NCI-H187 (cell line): ENCODE data around the gene DHX29.
"Not testable (repeated sequence)": the region's sequence is repeated elsewhere in the genome, so short reads cannot be mapped to it uniquely, and the experiment has no call there.

ENCODE experiments used
- DNase-seq, 2 experiments: peaks; one replicate each; lab custom pipeline; 2025; lab: John Stamatoyannopoulos, UW

The DHX29 gene

DNA sequence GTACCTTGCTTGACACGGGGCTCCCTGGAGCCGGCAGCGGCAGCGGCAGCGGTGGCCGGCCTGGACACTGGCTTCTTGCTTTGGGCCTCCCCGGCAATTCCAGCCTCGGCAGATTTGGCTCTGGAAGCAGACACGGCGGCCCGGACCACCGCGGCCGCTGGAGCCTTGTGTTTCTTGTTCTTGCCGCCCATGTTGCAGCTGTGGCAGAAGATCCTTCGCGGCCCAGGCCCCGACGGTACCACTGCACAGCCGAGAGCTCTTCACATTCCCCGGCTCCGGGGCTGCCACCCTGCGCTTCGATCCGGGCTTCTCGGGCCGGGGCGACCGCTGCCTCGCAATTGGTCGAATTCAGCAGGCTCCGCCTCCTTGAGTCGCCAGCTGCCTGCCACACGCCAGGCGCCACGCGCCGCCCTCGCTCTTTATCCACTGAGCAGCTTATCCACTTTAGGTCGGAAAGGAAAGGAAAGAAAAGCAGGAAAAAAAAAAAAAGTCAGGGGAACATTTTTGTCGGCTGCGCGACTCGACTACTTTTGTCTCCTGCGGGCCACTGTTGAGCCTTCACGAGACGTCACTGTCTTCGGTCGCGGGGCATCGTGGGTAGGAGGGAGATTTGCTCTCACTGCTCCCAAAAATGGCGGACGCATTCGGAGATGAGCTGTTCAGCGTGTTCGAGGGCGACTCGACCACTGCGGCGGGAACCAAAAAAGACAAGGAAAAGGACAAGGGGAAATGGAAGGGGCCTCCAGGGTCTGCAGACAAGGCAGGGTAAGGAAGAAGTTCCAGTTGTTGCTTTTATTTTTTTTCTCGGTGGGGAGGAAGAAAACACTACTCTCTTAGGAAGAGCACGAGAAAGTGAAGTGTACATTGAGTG, at the start of gene DHX29, which contains the start of gene MTREX:
Gene DHX29 (minus strand): TSS at position 312 of the 871 bp plus-strand sequence. CDS start 121 bp downstream, at position 191.
Gene MTREX (plus strand): TSS at position 607 of the 871 bp plus-strand sequence. CDS start 25 bp downstream, at position 632.
- DNase-seq = peak; percentile 88 to 91

GRCh38 chr5:55356896-55357295, 49.4 kb upstream of the DHX29 start:
- DNase-seq = no peak

- no peak for DNase-seq
Observed at GRCh38 chr5:55350754-55351153, 43.3 kb upstream of the DHX29 start.

GRCh38 chr5:55347786-55348185, 40.3 kb upstream of the DHX29 start:
- DNase-seq = no peak

GRCh38 chr5:55345327-55345726, 37.8 kb upstream of the DHX29 start:
- no peak for DNase-seq

GRCh38 chr5:55344392-55344992, 37.0 kb upstream of the DHX29 start:
- DNase-seq = no peak

DNA sequence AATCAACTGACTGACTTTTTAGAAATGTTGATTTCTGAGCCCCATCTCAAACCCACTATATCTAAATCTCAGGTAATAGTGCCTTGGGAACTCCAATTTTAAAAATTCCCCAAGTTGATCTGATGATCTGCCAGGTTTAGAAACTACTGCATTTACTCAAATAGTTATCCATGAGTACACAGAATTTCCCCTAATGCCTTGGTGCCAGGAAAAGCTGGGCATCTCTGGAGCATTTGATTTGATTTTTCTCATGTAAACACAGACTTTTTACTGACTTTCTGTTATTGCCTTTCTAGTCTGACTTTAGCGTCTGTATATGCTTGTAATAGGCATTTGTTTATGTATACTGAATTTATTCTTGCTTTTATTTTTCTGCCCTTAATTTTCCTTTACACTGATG, 36.1 kb upstream of the DHX29 start:
- no peak for DNase-seq

DNA sequence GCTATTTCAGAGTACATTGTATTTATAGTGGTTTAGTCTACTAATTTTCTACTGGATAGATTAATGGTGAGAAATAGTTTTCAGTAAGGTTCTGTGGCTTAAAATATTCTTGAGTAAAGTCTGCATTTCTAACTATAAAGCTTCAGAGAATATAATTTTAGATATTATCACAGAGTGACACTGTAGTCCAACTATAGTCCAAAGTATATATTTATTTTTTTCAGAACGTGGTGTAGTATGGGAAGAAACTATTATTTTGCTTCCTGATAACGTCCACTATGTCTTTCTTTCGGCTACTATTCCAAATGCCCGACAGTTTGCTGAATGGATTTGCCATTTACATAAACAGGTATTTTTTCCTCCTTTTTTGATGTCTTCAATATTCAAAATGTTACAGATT, 35.6 kb upstream of the DHX29 start:
- DNase-seq = no peak

GRCh38 chr5:55338810-55339243, 31.3 kb upstream of the DHX29 start:
- no peak for DNase-seq

- no peak for DNase-seq
Observed at GRCh38 chr5:55338092-55338613, 30.7 kb upstream of the DHX29 start.

DNA sequence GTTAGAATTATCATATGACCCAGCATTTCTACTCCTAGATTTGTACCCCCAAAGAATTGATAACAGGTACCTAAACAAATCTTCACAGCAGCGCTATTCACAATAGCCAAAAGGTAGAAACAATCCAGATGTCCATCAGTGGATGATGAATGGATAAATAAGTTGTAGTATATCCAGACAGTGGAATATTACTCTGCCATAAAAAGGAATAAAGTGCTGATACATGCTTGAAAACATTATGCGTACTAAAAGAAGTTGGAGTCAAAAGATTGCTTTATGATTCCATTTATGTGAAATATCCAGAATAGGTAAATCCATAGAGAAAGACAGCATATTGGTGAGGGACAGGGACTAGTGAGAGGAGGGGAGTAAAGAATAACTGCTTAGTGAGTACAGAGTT, 26.3 kb upstream of the DHX29 start:
- DNase-seq = no peak

DNA sequence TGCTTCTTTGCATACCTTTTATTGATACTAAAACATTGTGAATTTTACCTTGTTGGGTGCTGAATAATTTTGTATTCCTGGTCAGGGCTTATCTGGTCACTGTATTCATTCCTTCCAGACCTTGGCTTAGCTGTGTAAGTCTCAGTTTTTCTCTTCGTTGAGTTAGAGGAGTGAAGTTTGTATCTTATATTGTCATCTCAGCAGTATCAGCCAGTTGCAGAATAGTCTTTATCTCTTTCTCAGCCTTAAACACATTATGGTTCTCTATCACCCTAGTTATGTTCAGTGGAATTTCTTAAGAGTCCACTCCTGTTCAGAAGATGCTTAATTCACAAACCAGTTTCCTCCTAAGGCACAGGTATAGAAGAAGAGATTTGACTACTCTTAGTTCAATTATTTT, 25.5 kb upstream of the DHX29 start:
- no peak for DNase-seq

DNA sequence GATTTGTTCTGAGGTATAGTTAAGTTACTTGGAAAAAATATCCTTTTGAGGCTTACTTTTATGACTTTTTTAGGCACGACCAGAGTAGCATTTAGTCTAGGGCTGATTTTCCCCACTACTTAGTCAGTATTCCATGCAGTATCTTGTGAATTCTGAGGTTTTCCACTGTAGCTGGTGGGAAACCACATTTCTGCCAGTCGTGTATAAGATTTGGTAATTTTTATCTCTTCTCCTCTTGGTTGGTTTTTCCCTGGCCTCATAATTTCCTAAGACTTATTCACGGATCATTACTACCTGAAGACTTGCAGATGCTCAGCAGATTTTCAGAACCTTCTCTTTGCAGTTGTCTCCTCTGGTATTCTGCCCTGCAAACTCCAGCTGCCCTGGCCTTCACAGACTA, 23.8 kb upstream of the DHX29 start:
- no peak for DNase-seq

DNA sequence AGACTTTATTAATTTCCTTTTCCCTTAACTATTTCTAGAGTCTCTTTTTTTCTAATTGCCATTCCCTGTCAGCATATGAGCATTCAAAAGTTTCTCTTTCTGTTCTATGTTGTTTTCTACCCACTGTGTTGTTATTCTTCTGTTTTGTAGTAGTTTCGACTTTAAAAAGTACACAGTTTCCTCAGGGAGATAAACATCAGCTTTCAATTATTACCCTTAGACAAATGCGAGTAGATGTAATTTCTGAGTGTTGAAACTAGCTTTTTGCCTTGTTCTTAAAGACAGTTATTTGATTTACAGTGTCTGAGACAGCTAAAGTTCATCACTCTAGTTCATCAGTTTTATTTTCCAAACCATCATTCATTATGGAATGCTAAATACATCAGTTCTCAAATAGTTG, 19.8 kb upstream of the DHX29 start:
- no peak for DNase-seq

DNA sequence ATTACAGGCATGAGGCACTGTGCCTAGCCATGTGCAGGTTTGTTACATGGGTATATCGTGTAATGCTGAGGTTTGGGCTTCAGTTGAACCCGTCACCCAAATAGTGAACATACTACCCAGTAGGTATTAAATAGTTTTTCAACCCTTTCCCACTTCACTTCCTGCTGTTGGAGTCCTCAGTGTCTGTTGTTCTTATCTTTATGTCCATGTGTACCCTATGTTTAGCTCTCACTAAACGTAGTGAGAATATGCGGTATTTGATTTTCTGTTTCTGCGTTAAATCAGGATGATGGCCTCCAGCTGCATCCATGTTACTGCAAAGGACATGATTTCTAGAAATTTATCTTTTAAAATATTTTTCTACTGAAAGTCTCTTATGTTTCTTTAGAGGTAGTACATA, 18.1 kb upstream of the DHX29 start:
- no peak for DNase-seq

DNA sequence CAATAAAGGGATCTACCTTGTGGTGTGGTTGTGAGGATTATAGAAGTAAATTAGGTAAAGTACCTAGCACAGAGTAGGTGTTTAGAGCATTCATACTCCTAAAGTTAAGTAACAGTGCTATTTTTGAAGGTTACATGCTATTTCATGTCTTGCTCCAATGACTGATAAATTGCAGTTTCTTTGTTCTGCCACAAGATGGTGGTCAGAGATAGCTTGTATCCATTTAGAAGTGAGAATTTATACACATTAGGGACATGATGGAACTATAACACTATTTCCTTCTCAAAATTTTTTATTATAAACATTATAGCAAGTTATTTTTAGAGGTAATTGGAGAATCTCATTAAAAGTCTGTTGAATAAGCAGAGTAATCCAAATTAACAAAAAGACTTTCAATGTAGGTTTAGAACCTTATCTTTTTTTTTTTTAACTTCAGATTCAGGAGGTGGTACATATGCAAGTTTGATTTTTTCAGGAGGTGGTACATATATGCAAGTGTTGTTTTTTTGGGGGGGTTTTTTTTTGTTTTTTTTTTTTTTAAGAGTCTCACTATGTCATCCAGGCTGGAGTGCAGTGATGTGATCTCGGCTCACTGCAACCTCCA, 17.4 kb upstream of the DHX29 start:
- DNase-seq = no peak

GRCh38 chr5:55324006-55324405, 16.5 kb upstream of the DHX29 start:
- no peak for DNase-seq

DNA sequence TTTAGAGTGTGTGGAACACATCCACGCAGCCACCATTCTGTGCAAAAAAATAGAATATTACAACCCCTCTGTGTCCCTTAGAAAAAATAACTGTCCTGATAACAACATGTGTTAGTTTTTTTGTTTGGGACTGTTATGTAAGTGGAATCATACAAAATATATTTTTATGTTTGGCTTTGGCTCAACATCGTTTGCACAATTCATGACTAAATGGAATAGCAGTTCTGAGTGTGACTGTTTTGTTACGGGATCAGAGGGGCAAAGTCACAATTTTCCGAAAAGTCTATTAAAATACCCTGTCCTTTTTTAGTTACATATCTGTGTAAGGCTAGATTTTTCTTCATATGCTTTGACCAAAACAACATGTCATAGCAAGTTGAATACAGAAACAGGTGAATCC, 13.1 kb upstream of the DHX29 start:
- no peak for DNase-seq

DNA sequence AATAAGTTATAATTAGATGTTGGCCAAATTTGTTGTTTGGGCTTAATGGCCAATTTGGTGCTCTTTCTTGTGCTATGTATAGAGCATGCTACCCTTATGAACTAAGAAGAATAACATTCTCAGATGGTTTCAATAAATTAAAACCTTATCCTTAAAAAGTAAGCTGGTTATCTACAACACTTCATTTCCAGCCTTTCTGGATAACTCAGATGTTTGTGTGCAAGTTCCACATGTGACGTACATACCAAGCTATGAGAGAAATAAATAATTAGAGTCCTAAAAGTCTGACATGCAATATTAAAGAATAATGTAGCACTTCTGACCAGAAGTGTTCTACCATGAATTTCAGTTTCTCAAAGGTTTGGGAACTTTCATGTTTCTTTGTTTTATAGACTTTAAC, 12.0 kb upstream of the DHX29 start:
- DNase-seq = no peak

DNA sequence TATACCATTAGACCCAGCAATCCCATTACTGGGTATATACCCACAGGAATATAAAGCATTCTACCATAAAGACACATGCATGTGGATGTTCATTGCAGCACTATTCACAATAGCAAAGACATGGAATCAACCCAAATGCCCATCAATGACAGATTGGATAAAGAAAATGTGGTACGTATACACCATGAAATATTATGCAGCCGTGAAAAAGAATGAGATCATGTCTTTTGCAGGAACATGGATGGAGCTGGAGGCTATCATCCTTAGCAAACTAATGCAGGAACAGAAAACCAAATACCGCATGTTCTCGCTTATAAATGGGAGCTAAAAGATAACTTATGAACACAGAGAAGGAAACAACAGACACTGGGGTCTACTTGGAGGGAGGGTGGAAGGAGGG, 10.7 kb upstream of the DHX29 start:
- not testable (repeated sequence) for DNase-seq

DNA sequence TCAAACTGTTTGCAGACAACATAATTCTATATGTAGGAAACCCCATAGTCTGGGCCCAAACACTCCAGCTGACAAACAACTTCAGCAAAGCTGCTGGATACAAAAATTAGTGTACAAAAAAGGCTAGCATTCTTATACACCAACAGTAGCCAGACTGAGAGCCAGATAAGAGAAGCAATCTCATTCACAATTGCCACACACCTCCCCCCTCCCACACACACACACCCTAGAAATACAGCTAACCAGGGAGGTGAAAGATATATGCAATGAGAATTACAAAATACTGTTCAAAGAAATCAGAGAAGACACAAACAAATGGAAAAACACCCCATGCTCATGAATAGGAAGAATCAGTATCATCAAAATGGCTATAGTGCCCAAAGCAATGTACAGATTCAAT, 9.3 kb upstream of the DHX29 start:
- DNase-seq = no peak

GRCh38 chr5:55316289-55316688, 8.8 kb upstream of the DHX29 start:
- DNase-seq = no peak
